SK-N-SH (cell line): Measurements from ENCODE around the gene CMYA5. TPM values are rescaled to one million over a fixed set of nuclear protein-coding genes. Genes with fewer than 3 reads are reported as not detected.

Experiments
- CTCF ChIA-PET: fragments of 300-600, 350-600 bp; formaldehyde crosslinking; extraction: SDS; loops from one replicate; lab custom pipeline; 2021; lab: Yijun Ruan, JAX
- POLR2A ChIA-PET: fragments of 350-600 bp; sonication (Branson Sonifier 250); formaldehyde crosslinking; extraction: SDS; loops from one replicate; lab custom pipeline; 2020; ENCODE audit warnings: antibody characterized with exemption, inconsistent platforms; lab: Yijun Ruan, JAX
- DNase-seq: peaks from one replicate; pipeline ENCODE4 v3.0.0; 2012
- H2AFZ ChIP-seq: fragments of 200-600 bp; sonication (generic); 2 replicates; pipeline ENCODE4 v1.8.1; 2016; ENCODE audit warnings: antibody characterized with exemption, mild to moderate bottlenecking, low read depth
- H3F3A ChIP-seq: fragments of 200-600 bp; sonication (generic); replicated peaks from 2 replicates; pipeline ENCODE3; 2016; ENCODE audit warnings: antibody characterized with exemption, mild to moderate bottlenecking; ENCODE audit not compliant: insufficient read depth
- H3K27ac ChIP-seq, 2 experiments: fragments of 200-500 bp in 1 of 2; fragments of 200-600 bp in 1 of 2; sonication (Bioruptor generic) in 1 of 2; sonication (generic), shearing (Covaris generic) in 1 of 2; 2 replicates each; pipeline versions ENCODE4 v1.5.1 to v1.6.1; 2014 to 2016; ENCODE audit warnings: low read depth in 2 of 2, inconsistent platforms in 1 of 2, low read length in 1 of 2, mild to moderate bottlenecking in 1 of 2, mixed read lengths in 1 of 2
- H3K27me3 ChIP-seq: fragments of 200-600 bp; sonication (generic), shearing (Covaris generic); 2 replicates; pipeline ENCODE4 v1.6.1; 2016; ENCODE audit warnings: mixed run types; ENCODE audit not compliant: insufficient read depth
- H3K36me3 ChIP-seq, 2 experiments: fragments of 200-500 bp in 1 of 2; fragments of 200-600 bp in 1 of 2; sonication (Bioruptor generic) in 1 of 2; sonication (generic) in 1 of 2; replicated peaks in 1 of 2; 2 replicates each; pipeline versions ENCODE3 to v1.5.1; 2014 to 2016; ENCODE audit warnings: low read length in 1 of 2, mild to moderate bottlenecking in 1 of 2; ENCODE audit not compliant: insufficient read depth in 2 of 2, control insufficient read depth in 1 of 2
- H3K4me1 ChIP-seq, 2 experiments: fragments of 200-500 bp in 1 of 2; fragments of 200-600 bp in 1 of 2; sonication (Bioruptor generic) in 1 of 2; sonication (generic), shearing (Covaris generic) in 1 of 2; 2 replicates each; pipeline versions ENCODE4 v1.5.1 to v1.6.1; 2014 to 2016; ENCODE audit warnings: low read depth in 1 of 2, low read length in 1 of 2, mixed run types in 1 of 2; ENCODE audit not compliant: insufficient read depth in 2 of 2, control insufficient read depth in 1 of 2
- H3K4me2 ChIP-seq: fragments of 200-600 bp; sonication (generic), shearing (Covaris generic); 2 replicates; pipeline ENCODE4 v1.6.1; 2017; ENCODE audit warnings: mixed run types
- H3K4me3 ChIP-seq, 2 experiments: fragments of 200-500 bp in 1 of 2; fragments of 200-600 bp in 1 of 2; sonication (Bioruptor generic) in 1 of 2; sonication (generic), shearing (Covaris generic) in 1 of 2; 2 replicates each; pipeline versions ENCODE4 v1.5.1 to v1.8.1; 2014 to 2016; ENCODE audit warnings: low read depth in 2 of 2, inconsistent platforms in 1 of 2, low read length in 1 of 2, mild to moderate bottlenecking in 1 of 2, mixed read lengths in 1 of 2, moderate library complexity in 1 of 2
- H3K79me2 ChIP-seq: fragments of 200-600 bp; sonication (generic); 2 replicates; pipeline ENCODE4 v1.8.1; 2017; ENCODE audit warnings: mild to moderate bottlenecking; ENCODE audit not compliant: insufficient read depth
- H3K9ac ChIP-seq: fragments of 200-600 bp; sonication (generic); 2 replicates; pipeline ENCODE4 v1.6.1; 2017; ENCODE audit warnings: mixed run types
- H3K9me2 ChIP-seq: fragments of 200-600 bp; sonication (generic); 2 replicates; pipeline ENCODE4 v1.6.1; 2017; ENCODE audit warnings: mixed run types
- H3K9me3 ChIP-seq: fragments of 200-600 bp; sonication (generic); 2 replicates; pipeline ENCODE4 v1.6.1; 2017; ENCODE audit warnings: mixed run types, mild to moderate bottlenecking, moderate library complexity
- H4K20me1 ChIP-seq: fragments of 200-600 bp; sonication (generic); 2 replicates; pipeline ENCODE4 v1.6.1; 2017; ENCODE audit warnings: mild to moderate bottlenecking, mixed run types; ENCODE audit not compliant: insufficient read depth
- CHD2 ChIP-seq: fragments of 150-350 bp; IDR thresholded peaks from 2 replicates; pipeline ENCODE4 v1.6.1; 2018; ENCODE audit warnings: low read length; ENCODE audit not compliant: partially characterized antibody
- CTCF ChIP-seq: fragments of 200-600 bp; sonication (generic); IDR thresholded peaks from 2 replicates; pipeline ENCODE4 v1.6.1; 2017; ENCODE audit warnings: antibody characterized with exemption, mild to moderate bottlenecking, moderate library complexity
- ELF1 ChIP-seq: IDR thresholded peaks from 2 replicates; pipeline ENCODE4 v1.4.0; 2012
- EP300 ChIP-seq, 2 experiments: IDR thresholded peaks; 2 replicates each; pipeline versions ENCODE4 v1.4.0 to v1.6.1; 2012; ENCODE audit warnings: borderline replicate concordance in 1 of 2, low read depth in 1 of 2, low read length in 1 of 2
- EZH2phosphoT487 ChIP-seq: fragments of 200-600 bp; sonication (generic); IDR thresholded peaks from 2 replicates; pipeline ENCODE4 v1.6.1; 2017; ENCODE audit warnings: low read depth, mixed run types, mild to moderate bottlenecking, antibody characterized with exemption, moderate library complexity, borderline replicate concordance
- FOXM1 ChIP-seq: IDR thresholded peaks from 2 replicates; pipeline ENCODE4 v1.4.0; 2012; ENCODE audit warnings: low read depth, mild to moderate bottlenecking
- GATA2 ChIP-seq: sonication (generic); formaldehyde crosslinking; IDR thresholded peaks from 2 replicates; pipeline ENCODE4 v1.5.0; 2020; ENCODE audit warnings: mild to moderate bottlenecking, missing genetic modification reagents
- IRF3 ChIP-seq: fragments of 150-350 bp; IDR thresholded peaks from 2 replicates; pipeline ENCODE4 v1.6.1; 2016; ENCODE audit warnings: mild to moderate bottlenecking, low read depth, low read length
- NFIC ChIP-seq: IDR thresholded peaks from 2 replicates; pipeline ENCODE4 v1.4.0; 2012; ENCODE audit warnings: borderline replicate concordance
- POLR2AphosphoS5 ChIP-seq: IDR thresholded peaks from 2 replicates; pipeline ENCODE4 v1.6.1; 2012; ENCODE audit warnings: low read depth, low read length
- RAD21 ChIP-seq: IDR thresholded peaks from 2 replicates; pipeline ENCODE4 v1.6.1; 2012; ENCODE audit warnings: mild to moderate bottlenecking, low read length
- RFX5 ChIP-seq: IDR thresholded peaks from 2 replicates; pipeline ENCODE4 v1.6.1; 2012; ENCODE audit warnings: mild to moderate bottlenecking, improper control_type of control experiment, low read length
- SIN3A ChIP-seq: IDR thresholded peaks from 2 replicates; pipeline ENCODE4 v1.6.1; 2012; ENCODE audit warnings: low read depth, mild to moderate bottlenecking, low read length, moderate library complexity, borderline replicate concordance
- TAF1 ChIP-seq: IDR thresholded peaks from 2 replicates; pipeline ENCODE4 v1.6.1; 2012; ENCODE audit warnings: low read depth, mild to moderate bottlenecking, low read length, moderate library complexity, borderline replicate concordance
- TEAD4 ChIP-seq: IDR thresholded peaks from 2 replicates; pipeline ENCODE4 v1.4.0; 2012; ENCODE audit warnings: mild to moderate bottlenecking, borderline replicate concordance; ENCODE audit not compliant: insufficient read depth
- USF1 ChIP-seq: IDR thresholded peaks from 2 replicates; pipeline ENCODE4 v1.4.0; 2012; ENCODE audit warnings: low read depth, borderline replicate concordance
- ZBTB33 ChIP-seq: IDR thresholded peaks from 2 replicates; pipeline ENCODE4 v1.4.0; 2012; ENCODE audit warnings: low read depth, borderline replicate concordance
- WGBS: methylation state at CpG from one replicate; pipeline ENCODE4 v1.1.6; 2017; ENCODE audit warnings: low lambda C conversion rate; 5-methylcytosine and 5-hydroxymethylcytosine counted together
- polyA plus RNA-seq, 3 experiments: library from polyadenylated mRNA; depleted of rRNA; stranded (reverse); fragments of >200 nt; gene quantifications; 2 replicates each; pipeline ENCODE4 v1.2.3, GENCODE V29; 2012

CMYA5 gene
- polyA plus RNA-seq, 1 of the 3 experiments (the other 2 are of a cell fraction), result 0.12 TPM

GRCh38 chr5:79834754-79835714 lies 145.4 kb downstream of the CMYA5 start:
- ChIA-PET CTCF (no interaction called here), POLR2A (no interaction called here)
- H2AFZ ChIP-seq, result no peak overlapping the region
- no peak overlapping the region for H3K27ac ChIP-seq
- no peaks in the 10 kb centered on the region for H3K36me3 ChIP-seq
- peaks cover 0 to 4% of the 10 kb centered on the region in 2 experiments; a peak in 2 of 4 replicates for H3K4me1 ChIP-seq
- no peak overlapping the region for H3K4me2 ChIP-seq
- 71% methylated on average over 9 of the region's 12 CpGs for WGBS
- no peaks in the 10 kb centered on the region for H3K9me3 ChIP-seq
- H3K9me2 ChIP-seq, result no peaks in the 10 kb centered on the region
- no peaks in the 10 kb centered on the region for H4K20me1 ChIP-seq
- no peak overlapping the region for H3K9ac ChIP-seq
- H3F3A ChIP-seq, result no peaks in the 10 kb centered on the region
- no peak overlapping the region for H3K4me3 ChIP-seq
- H3K27me3 ChIP-seq, result peaks cover under 1% of the 10 kb centered on the region; the same call in 1 of the 2 replicates
- no peaks in the 10 kb centered on the region for H3K79me2 ChIP-seq
- no peak for DNase-seq
- no peak for TF ChIP-seq NFIC
- TF ChIP-seq SIN3A, result no peak
- TF ChIP-seq POLR2AphosphoS5, result no peak
- no peak for TF ChIP-seq EZH2phosphoT487
- no peak for TF ChIP-seq CTCF
- TF ChIP-seq ZBTB33, result no peak
- TF ChIP-seq, all 33 proteins: peak for 0

- no peaks in the 10 kb centered on the region for H3K36me3 ChIP-seq
- no peak overlapping the region for H2AFZ ChIP-seq
- no peaks in the 10 kb centered on the region for H3F3A ChIP-seq
- TF ChIP-seq TEAD4 (no peak), TAF1 (no peak), ELF1 (no peak), FOXM1 (no peak), GATA2 (CRISPR knock-in tag) (no peak), CHD2 (no peak), SIN3A (no peak), RFX5 (no peak), RAD21 (no peak), EP300 (IDR thresholded peaks at IDR 0.05; ENCODE audit: borderline replicate concordance in 1 of 2, low read depth in 1 of 2, low read length in 1 of 2) (no peak), USF1 (no peak), IRF3 (no peak)
Observed at GRCh38 chr5:79837761-79838551, 148.3 kb downstream of the CMYA5 start.

More at GRCh38 chr5:79837761-79838551, 148.3 kb downstream of the CMYA5 start:
- Histone ChIP-seq H3K9me3 (no peaks in the 10 kb centered on the region), H3K27ac (no peak overlapping the region), H3K79me2 (no peaks in the 10 kb centered on the region), H3K9me2 (no peaks in the 10 kb centered on the region), H3K4me1 (peaks cover 0 to 4% of the 10 kb centered on the region in 2 experiments; a peak in 1 of 4 replicates), H3K9ac (no peak overlapping the region), H3K27me3 (peaks cover 4% of the 10 kb centered on the region; the same call in 1 of the 2 replicates), H4K20me1 (no peaks in the 10 kb centered on the region), H3K4me3 (no peak overlapping the region), H3K4me2 (no peak overlapping the region)
- 68% methylated on average over 4 of the region's 6 CpGs for whole genome bisulfite sequencing
- CTCF ChIA-PET, result interaction anchor here (0.7 to 1.7 kb wide), 2 partner anchors 10 to 20 kb away, joined by 3 to 4 read pairs; no protein-coding TSS in a partner anchor
- DNase-seq, result no peak
- POLR2A ChIA-PET, result no interaction called here
